Measurements from ENCODE around the gene NUDC. TPM values are rescaled to one million over a fixed set of nuclear protein-coding genes. Genes with fewer than 3 reads are reported as not detected.
A peak's percentile ranks its signal among the peaks of the same experiment; 100 is the strongest.

NUDC gene
- total RNA-seq, 1 experiment from 2014 or later, result 149 TPM

DNA sequence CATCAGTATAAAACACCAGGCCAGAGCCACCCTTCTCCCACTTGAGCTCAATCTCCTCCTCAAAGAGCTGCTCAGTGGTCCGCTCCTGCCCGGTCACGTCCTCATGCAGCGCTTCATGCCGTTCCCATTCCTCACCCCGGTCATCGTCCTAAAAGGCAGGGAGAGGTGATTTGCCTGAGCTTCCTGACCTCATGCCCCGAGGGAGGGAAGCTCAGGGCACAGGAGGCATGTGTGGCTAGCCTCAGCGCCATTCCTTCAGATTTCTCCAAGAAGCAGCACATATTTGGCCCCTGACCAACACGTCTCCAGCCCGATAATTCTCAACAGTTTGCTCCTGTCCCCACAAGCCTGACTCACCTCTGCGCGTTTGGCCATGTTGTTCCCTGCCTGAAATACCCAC lies 27.3 kb upstream of the NUDC start:
- ATAC-seq (no peak), DNase-seq (no peak)
- TF ChIP-seq, protein P1, sequence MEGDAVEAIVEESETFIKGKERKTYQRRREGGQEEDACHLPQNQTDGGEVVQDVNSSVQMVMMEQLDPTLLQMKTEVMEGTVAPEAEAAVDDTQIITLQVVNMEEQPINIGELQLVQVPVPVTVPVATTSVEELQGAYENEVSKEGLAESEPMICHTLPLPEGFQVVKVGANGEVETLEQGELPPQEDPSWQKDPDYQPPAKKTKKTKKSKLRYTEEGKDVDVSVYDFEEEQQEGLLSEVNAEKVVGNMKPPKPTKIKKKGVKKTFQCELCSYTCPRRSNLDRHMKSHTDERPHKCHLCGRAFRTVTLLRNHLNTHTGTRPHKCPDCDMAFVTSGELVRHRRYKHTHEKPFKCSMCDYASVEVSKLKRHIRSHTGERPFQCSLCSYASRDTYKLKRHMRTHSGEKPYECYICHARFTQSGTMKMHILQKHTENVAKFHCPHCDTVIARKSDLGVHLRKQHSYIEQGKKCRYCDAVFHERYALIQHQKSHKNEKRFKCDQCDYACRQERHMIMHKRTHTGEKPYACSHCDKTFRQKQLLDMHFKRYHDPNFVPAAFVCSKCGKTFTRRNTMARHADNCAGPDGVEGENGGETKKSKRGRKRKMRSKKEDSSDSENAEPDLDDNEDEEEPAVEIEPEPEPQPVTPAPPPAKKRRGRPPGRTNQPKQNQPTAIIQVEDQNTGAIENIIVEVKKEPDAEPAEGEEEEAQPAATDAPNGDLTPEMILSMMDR (conservative IDR thresholded peaks at IDR 0.05; ENCODE audit: low read depth, low read length), result no peak
- TF ChIP-seq EZH2 (IDR thresholded peaks at IDR 0.05; ENCODE audit: low read length, unreplicated experiment) (no peak), EZH2phosphoT487 (IDR thresholded peaks at IDR 0.05; ENCODE audit: borderline replicate concordance, low read length) (no peak)
- H3K27ac ChIP-seq (ENCODE audit: low read length), result no peak overlapping the region
- H2AFZ ChIP-seq (ENCODE audit: low read length), result no peak overlapping the region
- no TSS peak for BruUV-seq (replicated peaks)
- CTCF ChIA-PET, result no interaction called here
- no peak overlapping the region for H3K9ac ChIP-seq (ENCODE audit: low read length)
- no peaks in the 10 kb centered on the region; the same call in 1 of the 2 replicates for H4K20me1 ChIP-seq (ENCODE audit: low read length)
- no peak overlapping the region for H3K4me2 ChIP-seq (ENCODE audit: low read length)
- peaks cover 21% of the 10 kb centered on the region for H3K36me3 ChIP-seq (ENCODE audit: low read depth, low read length)
- H3K9me3 ChIP-seq (ENCODE audit: low read length), result no peaks in the 10 kb centered on the region
- no peaks in the 10 kb centered on the region for H3F3A ChIP-seq (ENCODE audit: low read length, unreplicated experiment)
- no peak overlapping the region for H3K4me3 ChIP-seq (ENCODE audit: low read length)
- no peaks in the 10 kb centered on the region for H3K27me3 ChIP-seq (ENCODE audit: low read length)
- peaks cover 26% of the 10 kb centered on the region for H3K79me2 ChIP-seq (ENCODE audit: low read length)
- POLR2A ChIA-PET (ENCODE audit: unreplicated experiment), result no interaction called here
- H3K4me1 ChIP-seq (ENCODE audit: insufficient read depth, low read length), result peaks cover 14% of the 10 kb centered on the region
- intact Hi-C loops (cut with micrococcal nuclease), result no loop called here
- no peaks in the 10 kb centered on the region for H3K9me2 ChIP-seq (replicated peaks; ENCODE audit: low read length)

DNA sequence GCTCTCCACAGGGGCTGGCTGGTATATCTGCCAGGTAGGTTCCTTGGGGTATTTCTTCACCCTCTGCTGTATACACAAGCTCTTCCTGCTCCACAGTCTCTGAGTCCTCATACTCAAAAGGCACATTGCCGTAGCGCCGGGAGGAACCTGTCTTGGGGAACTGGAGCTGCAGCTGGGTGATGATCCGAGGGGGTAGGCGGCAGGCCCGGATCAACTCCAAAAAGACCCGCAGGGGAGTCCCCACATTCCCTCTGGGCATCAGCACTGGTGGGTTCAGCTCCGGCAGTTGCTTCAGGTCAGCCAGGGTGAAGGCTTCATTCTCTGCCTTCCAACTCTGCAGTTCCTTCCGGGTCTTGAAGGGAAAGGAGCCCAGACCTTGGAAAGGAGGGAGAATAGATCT lies 24.2 kb upstream of the NUDC start:
- Histone ChIP-seq H3K9me3 (ENCODE audit: low read length) (no peaks in the 10 kb centered on the region), H2AFZ (ENCODE audit: low read length) (no peak overlapping the region), H3K4me1 (ENCODE audit: insufficient read depth, low read length) (peaks cover 13% of the 10 kb centered on the region), H3K27me3 (ENCODE audit: low read length) (no peaks in the 10 kb centered on the region), H3K27ac (ENCODE audit: low read length) (no peak overlapping the region), H3K4me2 (ENCODE audit: low read length) (no peak overlapping the region), H3K36me3 (ENCODE audit: low read depth, low read length) (peaks cover 20% of the 10 kb centered on the region), H3K9ac (ENCODE audit: low read length) (no peak overlapping the region), H3K4me3 (ENCODE audit: low read length) (no peak overlapping the region), H3K9me2 (replicated peaks; ENCODE audit: low read length) (no peaks in the 10 kb centered on the region), H3K79me2 (ENCODE audit: low read length) (peaks cover 34% of the 10 kb centered on the region), H4K20me1 (ENCODE audit: low read length) (no peaks in the 10 kb centered on the region; the same call in 1 of the 2 replicates), H3F3A (ENCODE audit: low read length, unreplicated experiment) (no peaks in the 10 kb centered on the region)
- ChIA-PET POLR2A (ENCODE audit: unreplicated experiment) (no interaction called here), CTCF (no interaction called here)
- ATAC-seq, result no peak
- TF ChIP-seq EZH2 (IDR thresholded peaks at IDR 0.05; ENCODE audit: low read length, unreplicated experiment), result no peak
- TF ChIP-seq, protein P1 (conservative IDR thresholded peaks at IDR 0.05; ENCODE audit: low read depth, low read length), result no peak
- TF ChIP-seq EZH2phosphoT487 (IDR thresholded peaks at IDR 0.05; ENCODE audit: borderline replicate concordance, low read length), result no peak
- no peak for DNase-seq
- intact Hi-C loops (cut with micrococcal nuclease), result no loop called here
- BruUV-seq (replicated peaks), result no TSS peak

DNA sequence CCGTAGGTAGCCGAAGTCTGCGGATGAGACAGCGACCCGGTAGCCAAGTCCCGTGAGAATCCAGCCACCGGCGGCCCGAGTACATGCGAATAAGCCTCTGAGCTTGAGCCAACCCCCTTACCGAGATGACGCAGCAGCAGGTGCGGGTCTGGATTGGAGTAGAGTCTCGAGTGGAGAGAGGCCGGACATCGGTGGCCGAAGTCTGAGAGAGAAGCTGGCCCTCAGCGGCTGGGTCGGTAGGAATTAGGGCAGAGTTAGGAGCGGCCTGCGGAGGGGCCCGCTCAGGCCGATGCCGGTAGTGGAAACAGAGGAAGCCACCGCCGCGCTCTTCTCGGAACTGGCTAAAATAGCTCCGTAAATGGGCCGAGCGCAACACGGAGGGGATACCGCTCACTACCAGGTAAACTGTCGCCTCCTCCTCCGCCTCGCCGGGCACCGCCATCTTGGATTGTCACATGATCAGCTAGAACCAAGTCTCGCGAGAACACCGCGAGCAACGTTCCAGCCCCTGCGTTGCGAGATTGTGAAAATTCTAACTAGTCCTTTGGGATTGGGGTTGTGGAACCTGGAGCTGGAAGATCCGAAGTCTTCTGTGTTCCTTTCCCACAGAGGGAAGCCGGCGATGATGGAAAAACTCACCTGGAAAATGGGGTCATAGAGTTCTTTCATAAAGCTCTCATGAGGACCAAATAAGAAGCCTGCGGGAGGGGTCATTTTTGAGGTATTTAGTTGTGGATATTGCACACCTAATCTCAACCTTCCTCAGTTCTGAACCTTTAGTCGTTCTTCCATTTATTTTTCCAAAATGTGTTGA lies 21.3 kb upstream of the NUDC start, which contains the start of gene GPATCH3:
Gene GPATCH3, minus strand, starts transcription at position 467 of the 814 bp plus-strand sequence. Its CDS starts 25 bp downstream, at position 442.
- CTCF ChIA-PET, result interaction anchor here (0.6 to 1.0 kb wide), 4 partner anchors 35 to 191 kb away, joined by 3 to 5 read pairs (median 4); partner anchors contain the start of gene ZDHHC18
- peak within 1 kb of the TSS; percentile 64 for H3K27ac ChIP-seq (ENCODE audit: low read length)
- TF ChIP-seq, protein P1 (conservative IDR thresholded peaks at IDR 0.05; ENCODE audit: low read depth, low read length), result no peak
- TF ChIP-seq EZH2phosphoT487 (IDR thresholded peaks at IDR 0.05; ENCODE audit: borderline replicate concordance, low read length) (no peak), EZH2 (IDR thresholded peaks at IDR 0.05; ENCODE audit: low read length, unreplicated experiment) (no peak)
- POLR2A ChIA-PET (ENCODE audit: unreplicated experiment), result interaction anchor here (0.5 to 1.1 kb wide), 4 partner anchors 10 to 201 kb away, joined by 3 to 4 read pairs (median 4); partner anchors contain the start of gene GPN2
- peak within 1 kb of the TSS; percentile 85 for H3K4me2 ChIP-seq (ENCODE audit: low read length)
- peaks cover 5% of the 10 kb centered on the region; the same call in 1 of the 2 replicates for H3K36me3 ChIP-seq (ENCODE audit: low read depth, low read length)
- H3K9ac ChIP-seq (ENCODE audit: low read length), result peak within 1 kb of the TSS; percentile 90
- H2AFZ ChIP-seq (ENCODE audit: low read length), result peak within 1 kb of the TSS; percentile 82
- H3K27me3 ChIP-seq (ENCODE audit: low read length), result no peaks in the 10 kb centered on the region
- H3K4me1 ChIP-seq (ENCODE audit: insufficient read depth, low read length), result peaks cover 13% of the 10 kb centered on the region
- intact Hi-C loops (cut with micrococcal nuclease), result no loop called here
- DNase-seq (peak; percentile 92), ATAC-seq (peak; percentile 87)
- H3K4me3 ChIP-seq (ENCODE audit: low read length), result peak within 1 kb of the TSS; percentile 89
- no peaks in the 10 kb centered on the region; the same call in 1 of the 2 replicates for H4K20me1 ChIP-seq (ENCODE audit: low read length)
- H3K9me2 ChIP-seq (replicated peaks; ENCODE audit: low read length), result no peaks in the 10 kb centered on the region
- H3F3A ChIP-seq (ENCODE audit: low read length, unreplicated experiment), result no peaks in the 10 kb centered on the region
- TSS peak; percentile 91 for BruUV-seq (replicated peaks)
- no peaks in the 10 kb centered on the region for H3K9me3 ChIP-seq (ENCODE audit: low read length)
- H3K79me2 ChIP-seq (ENCODE audit: low read length), result peaks cover 34% of the 10 kb centered on the region
